Adrenal gland (tissue), 12 donors: ENCODE data around the gene CYB5R2. TPM values are rescaled to one million over a fixed set of nuclear protein-coding genes. Genes with fewer than 3 reads are reported as not detected.
A peak's percentile ranks its signal among the peaks of the same experiment; 100 is the strongest.

Experiments used
- DNase-seq, 7 donors: peaks; one replicate each; pipeline ENCODE4 v3.0.0-alpha.2; 2019 to 2020
- H3K27ac ChIP-seq, 5 donors: fragments of 200-600 bp; sonication (generic) in 4 of 5; 1 replicate in 3 of 5; 2 replicates in 2 of 5; pipeline versions ENCODE4 v1.5.1 to v1.8.0; 2016 to 2020; ENCODE audit warnings: mild to moderate bottlenecking in 1 of 5
- H3K27me3 ChIP-seq: fragments of 200-600 bp; 2 replicates; pipeline ENCODE4 v1.8.0; 2021
- H3K36me3 ChIP-seq, 2 donors: fragments of 200-600 bp; replicated peaks in 1 of 2; 1 replicate in 1 of 2; 2 replicates in 1 of 2; pipeline versions ENCODE4 v1.5.1 to v1.8.0; 2018 to 2022
- H3K4me1 ChIP-seq, 2 donors: fragments of 200-600 bp; replicated peaks in 1 of 2; 1 replicate in 1 of 2; 2 replicates in 1 of 2; pipeline versions ENCODE4 v1.5.1 to v1.8.0; 2018 to 2021
- H3K4me3 ChIP-seq, 4 donors: fragments of 200-600 bp; sonication (generic) in 3 of 4; one replicate each; pipeline ENCODE4 v1.5.1; 2016 to 2018
- H3K9me3 ChIP-seq, 3 donors: fragments of 200-600 bp; sonication (generic) in 1 of 3; replicated peaks in 1 of 3; 1 replicate in 2 of 3; 2 replicates in 1 of 3; pipeline versions ENCODE4 v1.5.1 to v1.8.0; 2016 to 2021
- CTCF ChIP-seq, 6 experiments: fragments of 450-650 bp in 4 of 6; fragments of 200-600 bp in 2 of 6; sonication (generic) in 1 of 6; IDR thresholded peaks; 1 replicate in 5 of 6; 2 replicates in 1 of 6; pipeline versions ENCODE4 v1.5.1 to v1.8.0; 2016 to 2021; ENCODE audit warnings: antibody characterized with exemption in 6 of 6, mild to moderate bottlenecking in 2 of 6, moderate library complexity in 1 of 6
- POLR2A ChIP-seq, 2 donors: fragments of 450-650 bp; IDR thresholded peaks; one replicate each; pipeline ENCODE4 v1.6.1; 2017; ENCODE audit warnings: antibody characterized with exemption in 2 of 2, mild to moderate bottlenecking in 2 of 2, moderate library complexity in 1 of 2
- WGBS, 4 donors: extraction: QIAGEN DNeasy Blood & Tissue Kit in 2 of 4; methylation state at CpG; one replicate each; pipeline versions ENCODE4 v1.1.5 to v1.1.7; 2013 to 2017; 5-methylcytosine and 5-hydroxymethylcytosine counted together
- intact Hi-C, 2 donors: fragments of 100-400 bp; cut with DNase I; formaldehyde crosslinking; loops; one replicate each; pipeline versions ENCODE4 v1.14.1 to v1.15.0; 2022 to 2023
- polyA plus RNA-seq, 3 donors: library from polyadenylated mRNA; stranded (reverse); fragments of 200-250 nt in 2 of 3; fragments of 350-450 nt in 1 of 3; fragmentation: Illumina TruSeq in 1 of 3; extraction: RNeasy Lipid Tissue Mini Kit (QIAGEN cat#74804) in 1 of 3; gene quantifications; one replicate each; pipeline ENCODE4 v1.2.3, GENCODE V29; 2013 to 2014
- total RNA-seq, 9 donors: library from RNA; depleted of rRNA in 4 of 9; stranded (reverse); fragments of >200 nt in 4 of 9; fragments of 120-200 nt in 1 of 9; fragmentation: NEBNext Ultra II Directional in 1 of 9; extraction: Animal tissue kit (Norgen Biotek cat#: 25700) in 1 of 9; gene quantifications; one replicate each; pipeline versions ENCODE4 v1.1.0 to v1.2.4, GENCODE V29; 2013 to 2023
- donor health status: healthy with polysubstance abuse.
- donor health status: Bipolar disorder and iron deficiency.
- donor health status: DM: yes; HTN: yes; CAD: no.
- donor health status: DM: no; HTN: no; CAD: no.
- donor health status: DM: no; HTN: no; CAD: no.
- donor health status: DM: yes; HTN: yes; CAD: no.

Gene CYB5R2
- total and polyA plus RNA-seq, 12 donors: 1.6 to 23.8 (median 5.0) TPM

- H3K4me1 ChIP-seq: peaks cover 6 to 15% of the 10 kb centered on the region in 2 donors
- no peak overlapping the region for H3K27ac ChIP-seq
- WGBS, 4 donors: 72 to 95% (median 87%) methylated on average over 3 of the region's 3 CpGs
Measured at GRCh38 chr11:7675631-7676030, 2.3 kb upstream of the CYB5R2 start.

GRCh38 chr11:7673724-7674434, 579 bp upstream of the CYB5R2 start:
- no peaks in the 10 kb centered on the region for H3K36me3 ChIP-seq
- intact Hi-C loops: loop anchor here in 1 of 2 donors (5.0 kb wide), 1 partner anchor 102 kb away; no protein-coding TSS in a partner anchor
- H3K4me1 ChIP-seq: peaks cover 6 to 15% of the 10 kb centered on the region in 2 donors
- 9 to 58% (median 17%) methylated on average over 4 to 72 of the region's 72 CpGs for WGBS, 4 donors
- no peaks in the 10 kb centered on the region for H3K27me3 ChIP-seq
- TF ChIP-seq CTCF (IDR thresholded peaks at IDR 0.05) (no peak), POLR2A (IDR thresholded peaks at IDR 0.05) (no peak)
- H3K9me3 ChIP-seq: no peaks in the 10 kb centered on the region
- H3K4me3 ChIP-seq: peak overlapping the region in 2 of 4 donors; percentile 7 to 55
- peak in 1 of 7 donors; percentile 17 for DNase-seq
- peak overlapping the region in 1 of 5 donors; percentile 7 for H3K27ac ChIP-seq

More at GRCh38 chr11:7675631-7676030, 2.3 kb upstream of the CYB5R2 start:
- intact Hi-C loops: no loop called here
- Histone ChIP-seq H3K9me3 (no peaks in the 10 kb centered on the region), H3K4me3 (no peak overlapping the region), H3K36me3 (no peaks in the 10 kb centered on the region), H3K27me3 (no peaks in the 10 kb centered on the region)
- DNase-seq: no peak
- TF ChIP-seq CTCF (IDR thresholded peaks at IDR 0.05): no peak
- TF ChIP-seq POLR2A (IDR thresholded peaks at IDR 0.05): no peak

GRCh38 chr11:7672276-7672959, 882 bp downstream of the CYB5R2 start:
- TF ChIP-seq CTCF (IDR thresholded peaks at IDR 0.05): no peak
- no peak for TF ChIP-seq POLR2A (IDR thresholded peaks at IDR 0.05)
- no peak for DNase-seq
- no peaks in the 10 kb centered on the region for H3K9me3 ChIP-seq
- no peaks in the 10 kb centered on the region for H3K36me3 ChIP-seq
- intact Hi-C loops: loop anchor here in 1 of 2 donors (5.0 kb wide), 1 partner anchor 100 kb away; no protein-coding TSS in a partner anchor
- WGBS, 4 donors: 88 to 92% (median 90%) methylated on average over 8 to 16 of the region's 16 CpGs
- H3K4me3 ChIP-seq: no peak overlapping the region
- no peak overlapping the region for H3K27ac ChIP-seq
- no peaks in the 10 kb centered on the region for H3K27me3 ChIP-seq
- peaks cover 6 to 15% of the 10 kb centered on the region in 2 donors for H3K4me1 ChIP-seq
